Transverse colon (tissue), 4 donors: Measurements from ENCODE around the gene KRT84. TPM values are rescaled to one million over a fixed set of nuclear protein-coding genes. Genes with fewer than 3 reads are reported as not detected.
"Not testable (repeated sequence)": the region's sequence is repeated elsewhere in the genome, so short reads cannot be mapped to it uniquely, and the experiment has no call there.

Source experiments
- DNase-seq: peaks from one replicate; pipeline ENCODE4 v3.0.0-alpha.2; 2019
- H3K27ac ChIP-seq, 4 donors: fragments of 200-600 bp; sonication (generic); 2 replicates each; pipeline ENCODE4 v1.5.1; 2016 to 2018; ENCODE audit warnings: inconsistent platforms in 4 of 4
- H3K27me3 ChIP-seq: fragments of 200-600 bp; sonication (generic); 2 replicates; pipeline ENCODE4 v1.5.1; 2017; ENCODE audit warnings: inconsistent platforms
- H3K36me3 ChIP-seq, 4 donors: fragments of 200-600 bp; sonication (generic); 2 replicates each; pipeline ENCODE4 v1.5.1; 2017 to 2019; ENCODE audit warnings: inconsistent platforms in 4 of 4
- H3K4me1 ChIP-seq, 4 donors: fragments of 200-600 bp; sonication (generic); 2 replicates each; pipeline ENCODE4 v1.5.1; 2017 to 2020; ENCODE audit warnings: inconsistent platforms in 4 of 4
- H3K4me3 ChIP-seq, 4 donors: fragments of 200-600 bp; sonication (generic); 1 replicate in 1 of 4; 2 replicates in 3 of 4; pipeline versions ENCODE4 v1.5.1 to v1.6.1; 2017 to 2019; ENCODE audit warnings: inconsistent platforms in 4 of 4
- H3K9me3 ChIP-seq, 2 donors: fragments of 200-600 bp; sonication (generic); 2 replicates each; pipeline ENCODE4 v1.5.1; 2017 to 2019; ENCODE audit warnings: inconsistent platforms in 2 of 2
- CTCF ChIP-seq, 5 experiments: fragments of 200-600 bp in 3 of 5; fragments of 450-650 bp in 2 of 5; sonication (generic) in 3 of 5; IDR thresholded peaks; 1 replicate in 2 of 5; 2 replicates in 3 of 5; pipeline ENCODE4 v1.5.1; 2016 to 2017; ENCODE audit warnings: antibody characterized with exemption in 5 of 5, inconsistent platforms in 3 of 5, mild to moderate bottlenecking in 2 of 5, moderate library complexity in 1 of 5
- EP300 ChIP-seq: sonication (generic); formaldehyde crosslinking; IDR thresholded peaks from one replicate; pipeline ENCODE4 v1.6.1; 2017; ENCODE audit warnings: antibody characterized with exemption, low read depth
- POLR2A ChIP-seq: fragments of 450-650 bp; IDR thresholded peaks from one replicate; pipeline ENCODE4 v1.6.1; 2016; ENCODE audit warnings: antibody characterized with exemption, mild to moderate bottlenecking, moderate library complexity
- POLR2AphosphoS5 ChIP-seq, 3 donors: sonication (generic); formaldehyde crosslinking; IDR thresholded peaks; one replicate each; pipeline ENCODE4 v1.6.1; 2016; ENCODE audit warnings: antibody characterized with exemption in 3 of 3
- WGBS, 2 donors: methylation state at CpG; one replicate each; pipeline ENCODE4 v1.1.5; 2018; ENCODE audit warnings: low coverage in 1 of 2; 5-methylcytosine and 5-hydroxymethylcytosine counted together
- in situ Hi-C, 4 donors: fragments of 200-750 bp; cut with MboI; loops; one replicate each; pipeline versions ENCODE4 v1.15.0 to v1.15.1; 2017; ENCODE audit warnings: low sequenced_read_pairs in 3 of 4, low pct_ligation_motif_present in 1 of 4, low pct_unique_long_range_greater_than_20kb in 1 of 4
- intact Hi-C: fragments of 100-400 bp; cut with DNase I; formaldehyde crosslinking; loops from one replicate; pipeline ENCODE4 v1.15.1; 2023; ENCODE audit warnings: low total_unique reads
- total RNA-seq, 4 donors: library from RNA; depleted of rRNA; stranded (reverse); fragments of >200 nt; gene quantifications; one replicate each; pipeline ENCODE4 v1.1.0, GENCODE V29; 2016

Gene KRT84
- total RNA-seq, 4 donors from 2014 or later, result not detected

DNA sequence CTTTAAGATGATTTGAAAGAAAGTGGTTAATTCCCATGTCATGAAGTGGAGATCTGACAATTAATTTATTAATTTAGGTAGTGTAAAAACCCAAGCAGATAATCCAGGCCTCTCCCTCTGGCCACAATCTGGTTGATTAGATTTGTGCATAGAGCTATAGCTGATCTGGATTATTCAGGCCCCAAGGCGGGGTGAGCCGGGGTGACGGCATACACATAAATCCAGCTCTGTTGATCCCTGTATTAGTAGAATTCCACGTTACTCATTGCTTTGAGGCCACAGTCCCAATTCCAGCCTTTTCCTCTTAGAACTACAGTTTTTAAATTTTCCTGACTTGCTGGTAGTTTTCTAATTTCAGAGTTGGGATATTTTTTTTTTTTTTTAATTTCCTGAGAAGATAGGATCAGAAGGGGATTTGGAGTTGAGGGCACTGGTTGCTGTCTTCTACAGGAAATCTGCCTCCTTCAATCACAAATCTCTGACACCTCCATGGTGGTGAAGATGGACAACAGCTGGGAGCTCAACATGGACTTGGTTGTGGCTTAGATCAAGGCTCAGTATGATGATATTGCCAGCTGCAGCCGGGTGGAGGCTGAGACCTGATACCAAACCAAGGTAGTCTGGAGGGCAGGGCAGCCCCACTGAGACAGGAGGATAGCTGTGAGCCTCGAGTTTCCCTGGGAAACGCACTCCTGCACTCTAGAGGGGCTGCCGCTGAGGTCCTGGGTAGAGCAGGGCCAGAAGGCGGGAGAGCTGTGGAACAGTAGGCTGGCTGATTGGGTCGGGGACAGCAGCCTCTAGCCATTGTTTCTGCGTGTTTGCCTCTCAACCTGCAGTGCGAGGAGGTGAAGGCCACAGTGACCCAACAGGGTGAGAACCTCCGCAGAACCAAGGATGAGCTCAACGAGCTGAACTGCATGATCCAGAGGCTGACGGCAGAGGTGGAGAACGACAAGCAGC is 37.6 kb downstream of the KRT84 start:
- in situ Hi-C loops (no loop called here), intact Hi-C loops (no loop called here)
- Histone ChIP-seq H3K4me3 (no peak overlapping the region), H3K9me3 (no peaks in the 10 kb centered on the region), H3K36me3 (no peaks in the 10 kb centered on the region), H3K27me3 (no peaks in the 10 kb centered on the region), H3K4me1 (no peaks in the 10 kb centered on the region), H3K27ac (no peak overlapping the region)
- no peak for DNase-seq
- WGBS, 2 donors, result 69 to 88% methylated on average over 1 to 16 of the region's 16 CpGs
- no peak for TF ChIP-seq POLR2AphosphoS5 (IDR thresholded peaks at IDR 0.05)
- no peak for TF ChIP-seq CTCF (IDR thresholded peaks at IDR 0.05)
- no peak for TF ChIP-seq POLR2A

GRCh38 chr12:52347016-52347415 is 38.4 kb downstream of the KRT84 start:
- Histone ChIP-seq H3K4me3 (no peak overlapping the region), H3K27ac (no peak overlapping the region), H3K27me3 (no peaks in the 10 kb centered on the region), H3K4me1 (no peaks in the 10 kb centered on the region), H3K9me3 (no peaks in the 10 kb centered on the region), H3K36me3 (no peaks in the 10 kb centered on the region)
- intact Hi-C loops, result no loop called here
- TF ChIP-seq POLR2AphosphoS5 (IDR thresholded peaks at IDR 0.05) (no peak), POLR2A (no peak), CTCF (IDR thresholded peaks at IDR 0.05) (no peak), EP300 (no peak)
- DNase-seq, result no peak
- WGBS, 2 donors, result 70% methylated on average over 9 of the region's 9 CpGs; no CpG with 5 or more reads in 1 of the 2 donors
- in situ Hi-C loops, result no loop called here

DNA sequence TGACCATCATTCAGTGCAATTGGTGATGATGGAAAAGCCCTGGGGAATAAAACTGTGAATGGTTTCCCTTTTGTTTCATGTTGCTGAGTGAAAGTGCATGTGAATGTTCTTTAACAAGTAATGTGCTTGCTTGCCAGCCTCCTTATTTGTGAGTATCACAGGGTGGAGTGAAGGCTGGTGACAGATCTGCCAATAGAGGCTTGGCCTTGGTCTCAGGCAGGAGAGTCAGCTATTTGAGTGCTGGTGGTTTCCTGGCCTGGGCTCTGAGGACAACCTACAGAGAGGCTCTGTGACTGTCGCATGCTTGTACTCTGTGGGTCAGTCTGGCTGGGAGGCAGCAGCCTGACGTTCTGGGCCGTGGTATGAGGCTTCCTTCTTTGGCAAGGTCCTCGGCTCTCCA is 38.9 kb downstream of the KRT84 start:
- WGBS, 2 donors, result 53% methylated on average over 4 of the region's 4 CpGs; no CpG with 5 or more reads in 1 of the 2 donors
- TF ChIP-seq CTCF (IDR thresholded peaks at IDR 0.05), result no peak
- TF ChIP-seq POLR2A, result no peak
- no peak for TF ChIP-seq EP300
- no peak for TF ChIP-seq POLR2AphosphoS5 (IDR thresholded peaks at IDR 0.05)
- Histone ChIP-seq H3K36me3 (no peaks in the 10 kb centered on the region), H3K4me1 (no peaks in the 10 kb centered on the region), H3K27ac (no peak overlapping the region), H3K27me3 (no peaks in the 10 kb centered on the region), H3K9me3 (no peaks in the 10 kb centered on the region), H3K4me3 (no peak overlapping the region)
- intact Hi-C loops (no loop called here), in situ Hi-C loops (no loop called here)
- DNase-seq, result no peak

- H3K4me3 ChIP-seq, H3K27me3 ChIP-seq, intact Hi-C loops, H3K4me1 ChIP-seq, H3K9me3 ChIP-seq, DNase-seq, H3K36me3 ChIP-seq, H3K27ac ChIP-seq, in situ Hi-C loops: not testable (repeated sequence)
- WGBS, 2 donors, result 85 to 100% methylated on average over 1 to 8 of the region's 8 CpGs
Measured at GRCh38 chr12:52345041-52345440, 40.4 kb downstream of the KRT84 start.
